Nephron (organoid): Measurements from ENCODE around the gene IGLON5.
A peak's percentile ranks its signal among the peaks of the same experiment; 100 is the strongest.

Experiments
- H3K27ac Mint-ChIP-seq, 3 experiments: 2 replicates each; pipeline ENCODE4 v1.8.0; 2020; ENCODE audit warnings: mixed read lengths in 3 of 3, mild to moderate bottlenecking in 2 of 3, moderate library complexity in 1 of 3
- H3K27me3 Mint-ChIP-seq: 2 replicates; pipeline ENCODE4 v1.8.0; 2021; ENCODE audit warnings: low read depth, mild to moderate bottlenecking, moderate library complexity, mixed read lengths
- H3K36me3 Mint-ChIP-seq: 2 replicates; pipeline ENCODE4 v1.8.0; 2020; ENCODE audit warnings: low read depth, mixed read lengths
- H3K4me1 Mint-ChIP-seq: 2 replicates; pipeline ENCODE4 v1.8.0; 2020; ENCODE audit warnings: mixed read lengths
- H3K4me3 Mint-ChIP-seq, 3 experiments: 2 replicates each; pipeline ENCODE4 v1.8.0; 2020; ENCODE audit warnings: mild to moderate bottlenecking in 3 of 3, mixed read lengths in 3 of 3, moderate library complexity in 2 of 3
- H3K9me3 Mint-ChIP-seq: 2 replicates; pipeline ENCODE4 v1.8.0; 2020; ENCODE audit warnings: mixed read lengths
- TF ChIP-seq, protein P1 (sequence below), 3 experiments: fragments of 200-600 bp; sonication (generic); IDR thresholded peaks; one replicate each; pipeline ENCODE4 v1.5.0; 2021; ENCODE audit warnings: antibody characterized with exemption in 3 of 3; ENCODE audit not compliant: unreplicated experiment in 3 of 3

Gene IGLON5

GRCh38 chr19:51337861-51338562 lies 26.6 kb downstream of the IGLON5 start:
- Mint-ChIP-seq H3K27me3 (peaks cover 20% of the 10 kb centered on the region), H3K9me3 (no peaks in the 10 kb centered on the region), H3K4me1 (peaks cover 15% of the 10 kb centered on the region), H3K4me3 (peak overlapping the region; percentile 90 to 97 (median 95)), H3K27ac (peak overlapping the region; percentile 81 to 96 (median 81)), H3K36me3 (peaks cover 17% of the 10 kb centered on the region)
- TF ChIP-seq, protein P1, sequence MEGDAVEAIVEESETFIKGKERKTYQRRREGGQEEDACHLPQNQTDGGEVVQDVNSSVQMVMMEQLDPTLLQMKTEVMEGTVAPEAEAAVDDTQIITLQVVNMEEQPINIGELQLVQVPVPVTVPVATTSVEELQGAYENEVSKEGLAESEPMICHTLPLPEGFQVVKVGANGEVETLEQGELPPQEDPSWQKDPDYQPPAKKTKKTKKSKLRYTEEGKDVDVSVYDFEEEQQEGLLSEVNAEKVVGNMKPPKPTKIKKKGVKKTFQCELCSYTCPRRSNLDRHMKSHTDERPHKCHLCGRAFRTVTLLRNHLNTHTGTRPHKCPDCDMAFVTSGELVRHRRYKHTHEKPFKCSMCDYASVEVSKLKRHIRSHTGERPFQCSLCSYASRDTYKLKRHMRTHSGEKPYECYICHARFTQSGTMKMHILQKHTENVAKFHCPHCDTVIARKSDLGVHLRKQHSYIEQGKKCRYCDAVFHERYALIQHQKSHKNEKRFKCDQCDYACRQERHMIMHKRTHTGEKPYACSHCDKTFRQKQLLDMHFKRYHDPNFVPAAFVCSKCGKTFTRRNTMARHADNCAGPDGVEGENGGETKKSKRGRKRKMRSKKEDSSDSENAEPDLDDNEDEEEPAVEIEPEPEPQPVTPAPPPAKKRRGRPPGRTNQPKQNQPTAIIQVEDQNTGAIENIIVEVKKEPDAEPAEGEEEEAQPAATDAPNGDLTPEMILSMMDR (IDR thresholded peaks at IDR 0.05; ENCODE audit: unreplicated experiment in 3 of 3) = no peak

DNA sequence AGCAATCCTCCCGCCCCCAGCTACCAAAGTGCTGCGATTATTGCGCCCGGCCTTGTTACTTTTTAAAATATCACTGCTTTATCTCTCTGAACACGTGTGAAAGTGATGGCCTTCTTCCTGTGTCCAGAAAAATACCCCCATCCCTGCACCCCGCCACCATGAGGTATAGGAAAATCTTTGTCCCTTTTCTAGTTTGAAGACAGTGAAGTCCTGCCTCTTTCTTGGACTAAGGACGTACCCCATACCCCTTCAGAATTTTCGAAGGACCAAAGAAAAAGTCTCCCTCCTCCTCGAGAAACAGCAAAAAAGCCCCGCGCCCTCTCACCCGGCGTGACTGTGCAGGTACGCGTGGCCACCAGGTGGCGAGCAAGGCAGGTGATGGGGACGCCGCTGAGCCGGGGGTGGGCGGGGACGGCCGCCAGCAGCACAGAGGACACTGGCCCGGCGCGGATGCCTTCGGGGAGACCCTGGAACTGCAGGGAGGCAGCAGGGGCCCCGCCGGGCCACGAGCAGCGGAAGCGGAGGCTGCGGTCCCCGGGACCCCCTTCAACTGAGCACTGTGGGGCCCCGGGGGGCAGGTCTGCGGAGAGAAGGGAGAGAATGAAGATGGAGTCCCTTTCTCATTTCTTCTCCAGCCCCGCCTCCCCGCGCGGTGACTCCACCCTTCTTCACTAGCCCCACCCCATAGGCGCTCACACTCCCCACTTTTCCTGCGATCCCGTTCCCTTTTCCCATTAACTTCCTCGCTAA lies 27.3 kb downstream of the IGLON5 start:
- Mint-ChIP-seq H3K4me1 (peaks cover 15% of the 10 kb centered on the region), H3K4me3 (peak overlapping the region; percentile 90 to 97 (median 95)), H3K27ac (peak overlapping the region; percentile 81 to 96 (median 96)), H3K36me3 (peaks cover 15% of the 10 kb centered on the region), H3K9me3 (no peaks in the 10 kb centered on the region), H3K27me3 (peaks cover 20% of the 10 kb centered on the region)
- TF ChIP-seq, protein P1 (IDR thresholded peaks at IDR 0.05; ENCODE audit: unreplicated experiment in 3 of 3) = peak; percentile 91 to 94 (median 93)

DNA sequence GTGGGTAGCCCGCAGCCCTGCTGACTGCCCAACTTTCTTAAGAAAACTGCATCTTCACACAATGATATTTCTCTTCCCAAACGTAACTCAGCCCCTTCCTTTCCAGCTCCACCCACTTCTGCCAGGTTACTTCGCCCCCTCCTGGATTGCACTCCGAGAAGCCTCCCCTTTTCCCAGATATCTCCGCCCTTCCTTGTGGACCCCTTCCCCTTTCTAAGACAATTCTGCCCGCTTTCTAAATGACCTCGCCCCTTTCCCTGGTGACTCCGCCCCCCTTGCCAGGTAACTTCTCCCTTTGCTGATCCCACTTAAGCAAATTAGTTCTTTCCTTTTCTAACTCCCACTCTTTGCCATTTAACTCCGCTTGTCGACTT lies 27.9 kb downstream of the IGLON5 start:
- peaks cover 15% of the 10 kb centered on the region for H3K4me1 Mint-ChIP-seq
- H3K4me3 Mint-ChIP-seq = peak overlapping the region; percentile 90 to 97 (median 95)
- TF ChIP-seq, protein P1 (IDR thresholded peaks at IDR 0.05; ENCODE audit: unreplicated experiment in 3 of 3) = no peak
- H3K36me3 Mint-ChIP-seq = peaks cover 11% of the 10 kb centered on the region
- H3K9me3 Mint-ChIP-seq = no peaks in the 10 kb centered on the region
- peaks cover 17% of the 10 kb centered on the region for H3K27me3 Mint-ChIP-seq
- peak overlapping the region; percentile 81 to 96 (median 96) for H3K27ac Mint-ChIP-seq

GRCh38 chr19:51339687-51340656 lies 28.5 kb downstream of the IGLON5 start:
- H3K4me1 Mint-ChIP-seq = peaks cover 15% of the 10 kb centered on the region
- H3K27ac Mint-ChIP-seq = peak overlapping the region; percentile 81 to 96 (median 96)
- H3K4me3 Mint-ChIP-seq = peak overlapping the region; percentile 90 to 97 (median 95)
- H3K9me3 Mint-ChIP-seq = no peaks in the 10 kb centered on the region
- peaks cover 8% of the 10 kb centered on the region for H3K36me3 Mint-ChIP-seq
- peaks cover 17% of the 10 kb centered on the region for H3K27me3 Mint-ChIP-seq
- TF ChIP-seq, protein P1 (IDR thresholded peaks at IDR 0.05; ENCODE audit: unreplicated experiment in 3 of 3) = peak; percentile 13 to 27 (median 13)

- Mint-ChIP-seq H3K36me3 (peaks cover 8% of the 10 kb centered on the region), H3K27me3 (peaks cover 17% of the 10 kb centered on the region), H3K9me3 (no peaks in the 10 kb centered on the region), H3K4me3 (peak overlapping the region; percentile 77 to 84 (median 81)), H3K4me1 (peaks cover 15% of the 10 kb centered on the region), H3K27ac (no peak overlapping the region)
- TF ChIP-seq, protein P1 (IDR thresholded peaks at IDR 0.05; ENCODE audit: unreplicated experiment in 3 of 3) = no peak
These were observed 29.6 kb downstream of the IGLON5 start for GRCh38 chr19:51341066-51341465.
